Gastrocnemius medialis (tissue), 4 donors: ENCODE data around the gene ABCC5.

ENCODE experiments used
- CTCF ChIP-seq, 5 experiments: fragments of 450-650 bp in 3 of 5; fragments of 200-600 bp in 2 of 5; sonication (generic) in 2 of 5; IDR thresholded peaks in 4 of 5; conservative IDR thresholded peaks in 1 of 5; 1 replicate in 4 of 5; 2 replicates in 1 of 5; pipeline ENCODE4 v1.5.1; 2016 to 2019; ENCODE audit warnings: antibody characterized with exemption in 5 of 5, mild to moderate bottlenecking in 3 of 5, moderate library complexity in 3 of 5
- POLR2A ChIP-seq, 2 donors: fragments of 450-650 bp; IDR thresholded peaks; one replicate each; pipeline ENCODE4 v1.6.1; 2017; ENCODE audit warnings: antibody characterized with exemption in 2 of 2, mild to moderate bottlenecking in 2 of 2, moderate library complexity in 2 of 2

GRCh38 chr3:184052767-184053166 lies 35.1 kb upstream of the ABCC5 start, which contains the start of gene HTR3C:
- TF ChIP-seq CTCF (IDR thresholded peaks at IDR 0.05 in 4 of 5, conservative IDR thresholded peaks at IDR 0.05 in 1 of 5) (no peak), POLR2A (IDR thresholded peaks at IDR 0.05) (no peak)
